Loucy (cell line): ENCODE data around the gene ICA1L.

Source experiments
- CTCF ChIP-seq: fragments of 200-600 bp; sonication (generic); conservative IDR thresholded peaks from 2 replicates; pipeline ENCODE4 v1.5.1; 2014; ENCODE audit warnings: mild to moderate bottlenecking, antibody characterized with exemption, low read length
- EZH2phosphoT487 ChIP-seq: fragments of 200-600 bp; IDR thresholded peaks from 2 replicates; pipeline ENCODE4 v1.6.1; 2018; ENCODE audit warnings: antibody characterized with exemption, mild to moderate bottlenecking, moderate library complexity, borderline replicate concordance

- TF ChIP-seq CTCF (no peak), EZH2phosphoT487 (no peak)
Measured at GRCh38 chr2:202885190-202885589, 13.6 kb upstream of the ICA1L start.
